HepG2 (cell line): ENCODE measurements around the gene CDKN1A. TPM values are rescaled to one million over a fixed set of nuclear protein-coding genes. Genes with fewer than 3 reads are reported as not detected.

ENCODE experiments used
- ATAC-seq: fragments of 200-7000 bp; cut with Tn5 transposase; 3 replicates; pipeline ENCODE4 v1.9.1; 2020; ENCODE audit warnings: mild to moderate bottlenecking, moderate library complexity
- BruUV-seq: library from RNA; stranded (reverse); fragments of 400-500 nt; replicated peaks from 2 replicates; lab custom pipeline; 2021; lab: Mats Ljungman, UMichigan
- CTCF ChIA-PET: fragments of 300-600 bp; formaldehyde crosslinking; extraction: SDS; loops from one replicate; lab custom pipeline; 2021; ENCODE audit warnings: low total read pairs, inconsistent platforms, low intra/inter-chr PET ratio; lab: Yijun Ruan, JAX
- POLR2A ChIA-PET: fragments of 350-600 bp; sonication (Branson Sonifier 250); formaldehyde crosslinking; loops from one replicate; lab custom pipeline; 2020; ENCODE audit warnings: antibody characterized with exemption, inconsistent platforms; lab: Yijun Ruan, JAX
- DNase-seq: peaks from one replicate; pipeline ENCODE4 v3.0.0-alpha.2; 2015; ENCODE audit warnings: low spot score
- FAIRE-seq: peaks from 3 replicates; lab custom pipeline; 2011; peaks lifted over from hg19 to GRCh38; lab: Jason Lieb, UNC
- H2AFZ ChIP-seq: one replicate; pipeline ENCODE4 v1.6.1; 2011; ENCODE audit warnings: low read length, inconsistent platforms
- H3K27ac ChIP-seq: fragments of 300-600 bp; 3 replicates; pipeline ENCODE4 v1.8.0; 2011; ENCODE audit warnings: mixed run types, mild to moderate bottlenecking, mixed read lengths, low read length, inconsistent platforms; ENCODE audit not compliant: insufficient read depth; ENCODE audit errors: extremely low read length
- H3K27me3 ChIP-seq, 2 experiments: fragments of 200-600 bp in 1 of 2; 2 replicates in 1 of 2; 3 replicates in 1 of 2; pipeline versions ENCODE4 v1.6.0 to v1.8.0; 2011; ENCODE audit warnings: low read length in 2 of 2, mild to moderate bottlenecking in 2 of 2, moderate library complexity in 2 of 2, inconsistent platforms in 1 of 2; ENCODE audit not compliant: insufficient read depth in 2 of 2, control insufficient read depth in 1 of 2
- H3K36me3 ChIP-seq, 2 experiments: fragments of 200-600 bp in 1 of 2; replicated peaks in 1 of 2; 2 replicates in 1 of 2; 3 replicates in 1 of 2; pipeline versions ENCODE4 v1.5.1 to v1.8.0; 2011; ENCODE audit warnings: low read length in 2 of 2, inconsistent platforms in 1 of 2; ENCODE audit not compliant: insufficient read depth in 2 of 2, control insufficient read depth in 1 of 2
- H3K4me1 ChIP-seq: 2 replicates; pipeline ENCODE4 v1.5.1; 2012; ENCODE audit warnings: low read length, inconsistent platforms; ENCODE audit not compliant: insufficient read depth
- H3K4me2 ChIP-seq: 2 replicates; pipeline ENCODE4 v1.6.0; 2011; ENCODE audit warnings: low read depth, low read length, inconsistent platforms
- H3K4me3 ChIP-seq, 3 experiments: fragments of 200-600 bp in 1 of 3; sonication (generic), shearing (Covaris generic) in 1 of 3; replicated peaks in 1 of 3; 2 replicates each; pipeline ENCODE4 v1.5.1; 2011 to 2016; ENCODE audit warnings: low read length in 3 of 3, inconsistent platforms in 2 of 3, low read depth in 2 of 3, mild to moderate bottlenecking in 2 of 3, control low read depth in 1 of 3, mixed read lengths in 1 of 3; ENCODE audit not compliant: insufficient read depth in 1 of 3
- H3K79me2 ChIP-seq: one replicate; pipeline ENCODE4 v1.6.1; 2011; ENCODE audit warnings: low read length, inconsistent platforms; ENCODE audit not compliant: insufficient read depth
- H3K9ac ChIP-seq: 2 replicates; pipeline ENCODE4 v1.6.0; 2011; ENCODE audit warnings: mild to moderate bottlenecking, low read depth, low read length, inconsistent platforms; ENCODE audit not compliant: insufficient read depth
- H3K9me3 ChIP-seq: 2 replicates; pipeline ENCODE4 v1.5.1; 2012; ENCODE audit warnings: mild to moderate bottlenecking, low read length
- H4K20me1 ChIP-seq: 2 replicates; pipeline ENCODE4 v1.6.0; 2011; ENCODE audit warnings: inconsistent platforms, mild to moderate bottlenecking, low read length, moderate library complexity; ENCODE audit not compliant: insufficient read depth
- CERS6 ChIP-seq: sonication (generic); formaldehyde crosslinking; IDR thresholded peaks from 2 replicates; pipeline ENCODE4 v1.5.0; 2020; ENCODE audit warnings: missing genetic modification reagents
- ELF3 ChIP-seq: IDR thresholded peaks from 2 replicates; pipeline ENCODE4 v1.6.1; 2016; ENCODE audit warnings: missing genetic modification reagents, missing compliant biosample characterization
- GATA4 ChIP-seq: sonication (generic); IDR thresholded peaks from 2 replicates; pipeline ENCODE4 v1.6.1; 2016; ENCODE audit warnings: antibody characterized with exemption, low read depth, borderline replicate concordance
- MZF1 ChIP-seq: sonication (generic); formaldehyde crosslinking; IDR thresholded peaks from 2 replicates; pipeline ENCODE4 v1.8.1; 2023; ENCODE audit warnings: mild to moderate bottlenecking, missing genetic modification reagents, borderline replicate concordance
- NFKB2 ChIP-seq: sonication (generic); formaldehyde crosslinking; IDR thresholded peaks from 2 replicates; pipeline ENCODE4 v1.4.0; 2020; ENCODE audit warnings: missing genetic modification reagents, borderline replicate concordance
- NR2F1 ChIP-seq, 2 experiments: fragments of 450-650 bp in 1 of 2; formaldehyde crosslinking in 1 of 2; IDR thresholded peaks; 2 replicates each; pipeline versions ENCODE4 v1.5.0 to v1.6.1; 2016 to 2020; ENCODE audit warnings: mild to moderate bottlenecking in 1 of 2, missing compliant biosample characterization in 1 of 2, missing genetic modification reagents in 1 of 2, moderate library complexity in 1 of 2
- SIN3B ChIP-seq: fragments of 150-350 bp; IDR thresholded peaks from 2 replicates; pipeline ENCODE4 v1.6.1; 2014; ENCODE audit warnings: low read length
- SNAPC4 ChIP-seq: sonication (generic); formaldehyde crosslinking; IDR thresholded peaks from 2 replicates; pipeline ENCODE4 v1.4.0; 2020; ENCODE audit warnings: mild to moderate bottlenecking, missing genetic modification reagents
- SP140L ChIP-seq: sonication (generic); formaldehyde crosslinking; IDR thresholded peaks from 2 replicates; pipeline ENCODE4 v1.4.0; 2020; ENCODE audit warnings: missing genetic modification reagents, borderline replicate concordance
- SPEN ChIP-seq: sonication (generic); formaldehyde crosslinking; IDR thresholded peaks from 2 replicates; pipeline ENCODE4 v1.5.1; 2020; ENCODE audit warnings: low read depth, mild to moderate bottlenecking, missing genetic modification reagents
- TEF ChIP-seq: sonication (generic); formaldehyde crosslinking; IDR thresholded peaks from 2 replicates; pipeline ENCODE4 v1.5.0; 2020; ENCODE audit warnings: missing genetic modification reagents
- ZNF18 ChIP-seq: sonication (generic); formaldehyde crosslinking; IDR thresholded peaks from 2 replicates; pipeline ENCODE4 v1.8.0; 2022; ENCODE audit warnings: mild to moderate bottlenecking, missing genetic modification reagents; ENCODE audit not compliant: insufficient replicate concordance
- ZNF652 ChIP-seq: IDR thresholded peaks from 2 replicates; pipeline ENCODE4 v1.6.1; 2016; ENCODE audit warnings: low read depth, borderline replicate concordance
- WGBS: methylation state at CpG from one replicate; pipeline ENCODE4 v1.1.6; 2017; ENCODE audit warnings: low lambda C conversion rate; 5-methylcytosine and 5-hydroxymethylcytosine counted together
- in situ Hi-C: cut with HindIII; loops from 2 replicates; pipeline ENCODE4 v1.10.0; 2017; ENCODE audit warnings: low pct_unique_long_range_greater_than_20kb; ENCODE audit not compliant: extremely low pct_ligation_motif_present
- intact Hi-C: fragments of 100-400 bp; cut with micrococcal nuclease; formaldehyde crosslinking; loops from one replicate; pipeline ENCODE4 v1.10.0; 2022; ENCODE audit not compliant: unreplicated experiment
- polyA plus RNA-seq, 8 experiments: library from polyadenylated mRNA; depleted of rRNA in 3 of 8; stranded (reverse) in 7 of 8; unstranded in 1 of 8; fragments of >200 nt; fragmentation: Illumina TruSeq in 4 of 8; extraction: Trizol in 4 of 8; gene quantifications; 2 replicates each; pipeline versions ENCODE4 v1.2.1 to v1.2.3, GENCODE V29; 2011 to 2016; ENCODE audit warnings: low read depth in 4 of 8, missing spikeins in 1 of 8, mixed read lengths in 1 of 8; ENCODE audit not compliant: insufficient read depth in 1 of 8
- total RNA-seq, 5 experiments: library from RNA; depleted of rRNA; stranded (reverse); fragments of >200 nt; fragmentation: Illumina TruSeq; extraction: Trizol; gene quantifications; 2 replicates each; pipeline ENCODE4 v1.2.3, GENCODE V29; 2016; ENCODE audit warnings: low read depth in 1 of 5

Gene CDKN1A
- total and polyA plus RNA-seq, 2 of the 13 experiments (the other 11 are each of a cell fraction or from before 2014, with no cell fraction given) = 60.7 to 92.1 TPM

- TF ChIP-seq SIN3B (no peak), SNAPC4 (CRISPR knock-in tag) (0 out of 2 replicates have a peak, but pooled peaks have one; percentile 41), SP140L (CRISPR knock-in tag) (no peak), MZF1 (CRISPR knock-in tag) (no peak)
- TF ChIP-seq, all 625 proteins: peak for 5
Measured at GRCh38 chr6:36662380-36662779, 16.1 kb upstream of the CDKN1A start (continued).

GRCh38 chr6:36662827-36663256 lies 15.7 kb upstream of the CDKN1A start:
- peak; percentile 40 for FAIRE-seq
- no peaks in the 10 kb centered on the region for H3K36me3 ChIP-seq
- BruUV-seq = no TSS peak
- WGBS = 4% methylated on average over 6 of the region's 6 CpGs
- H3K4me1 ChIP-seq = peaks cover 52% of the 10 kb centered on the region
- no peak overlapping the region for H3K27ac ChIP-seq
- peak overlapping the region in 1 of 3 experiments; percentile 42; a peak in 2 of 6 replicates for H3K4me3 ChIP-seq
- peak; percentile 57 for ATAC-seq
- CTCF ChIA-PET = no interaction called here
- in situ Hi-C loops = no loop called here
- peak overlapping the region; percentile 75 for H3K4me2 ChIP-seq
- intact Hi-C loops = no loop called here
- no peaks in the 10 kb centered on the region for H3K79me2 ChIP-seq
- no peaks in the 10 kb centered on the region for H4K20me1 ChIP-seq
- no peak overlapping the region for H3K9ac ChIP-seq
- no peak overlapping the region for H2AFZ ChIP-seq
- peak; percentile 68 for DNase-seq
- H3K9me3 ChIP-seq = no peaks in the 10 kb centered on the region
- peaks cover 0 to 35% of the 10 kb centered on the region in 2 experiments; a peak in 2 of 5 replicates for H3K27me3 ChIP-seq
- POLR2A ChIA-PET = interaction anchor here (0.8 to 8.1 kb wide), 5 partner anchors 9 to 63 kb away, joined by 3 to 383 read pairs (median 4); partner anchors contain the start of gene CDKN1A
- TF ChIP-seq TEF (CRISPR knock-in tag) = no peak
- no peak for TF ChIP-seq CERS6
- no peak for TF ChIP-seq GATA4
- no peak for TF ChIP-seq SPEN
- no peak for TF ChIP-seq NR2F1 (CRISPR knock-in tag; IDR thresholded peaks at IDR 0.05)
- TF ChIP-seq ZNF18 = no peak
- TF ChIP-seq ZNF652 = no peak
- TF ChIP-seq ELF3 (CRISPR knock-in tag) = 0 out of 2 replicates have a peak, but pooled peaks have one; percentile 13
- no peak for TF ChIP-seq NFKB2 (CRISPR knock-in tag)
